Activated naive CD8-positive, alpha-beta T cell treated with anti-CD3 and anti-CD28 coated beads, Interleukin-2, amount 50 U/mL, for 16 hours (primary cell): ENCODE results near the gene SERPINA7.
"Not testable (repeated sequence)": the region's sequence is repeated elsewhere in the genome, so short reads cannot be mapped to it uniquely, and the experiment has no call there.

Experiments
- DNase-seq: peaks from one replicate; pipeline ENCODE4 v3.0.0-alpha.2; 2020; ENCODE audit warnings: low read depth, low spot score

Gene SERPINA7, protein sequence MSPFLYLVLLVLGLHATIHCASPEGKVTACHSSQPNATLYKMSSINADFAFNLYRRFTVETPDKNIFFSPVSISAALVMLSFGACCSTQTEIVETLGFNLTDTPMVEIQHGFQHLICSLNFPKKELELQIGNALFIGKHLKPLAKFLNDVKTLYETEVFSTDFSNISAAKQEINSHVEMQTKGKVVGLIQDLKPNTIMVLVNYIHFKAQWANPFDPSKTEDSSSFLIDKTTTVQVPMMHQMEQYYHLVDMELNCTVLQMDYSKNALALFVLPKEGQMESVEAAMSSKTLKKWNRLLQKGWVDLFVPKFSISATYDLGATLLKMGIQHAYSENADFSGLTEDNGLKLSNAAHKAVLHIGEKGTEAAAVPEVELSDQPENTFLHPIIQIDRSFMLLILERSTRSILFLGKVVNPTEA

DNA sequence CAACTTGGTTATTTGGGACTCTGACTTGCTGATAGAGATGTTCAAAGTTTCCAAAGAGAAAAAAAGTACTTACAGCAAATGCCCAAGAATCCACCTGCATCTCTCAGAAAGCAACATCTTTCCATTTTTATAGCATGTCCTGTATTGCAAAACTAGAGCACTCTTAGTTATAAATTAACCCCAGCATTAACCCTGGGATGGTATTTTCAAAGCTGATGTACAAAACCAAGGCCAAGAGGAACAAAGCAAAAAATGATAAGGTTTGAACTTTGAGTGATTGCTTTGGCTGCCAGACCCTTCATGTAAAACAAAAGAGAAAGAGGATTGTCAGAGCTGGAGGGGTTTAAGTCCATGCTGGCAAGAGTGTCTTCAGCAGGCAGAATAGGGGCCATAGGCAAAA lies at the start of gene SERPINA7:
SERPINA7 (minus strand) TSS at position 103 of the 400 bp plus-strand sequence. CDS start 1,669 bp downstream, outside the sequence.
- no peak for DNase-seq

DNA sequence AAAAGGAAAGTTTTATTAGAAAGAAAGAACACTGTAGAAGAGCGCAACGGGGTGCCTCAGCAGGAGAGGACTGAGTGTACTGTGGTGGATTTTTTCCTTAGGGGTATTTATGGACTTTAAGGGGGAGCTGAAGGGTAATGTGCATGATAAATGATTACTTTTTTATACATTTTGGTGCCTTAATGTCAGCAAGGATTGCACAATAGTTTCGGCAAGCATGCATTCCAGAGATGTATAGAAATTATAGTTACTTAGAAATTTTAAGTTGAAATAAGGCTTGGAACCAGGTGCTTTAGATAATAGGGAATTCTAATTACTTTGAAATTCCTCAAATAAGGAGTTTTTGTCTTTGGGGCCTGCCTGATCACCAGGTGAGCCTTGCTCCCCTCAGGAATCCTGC lies 30.5 kb upstream of the SERPINA7 start:
- DNase-seq: no peak

DNA sequence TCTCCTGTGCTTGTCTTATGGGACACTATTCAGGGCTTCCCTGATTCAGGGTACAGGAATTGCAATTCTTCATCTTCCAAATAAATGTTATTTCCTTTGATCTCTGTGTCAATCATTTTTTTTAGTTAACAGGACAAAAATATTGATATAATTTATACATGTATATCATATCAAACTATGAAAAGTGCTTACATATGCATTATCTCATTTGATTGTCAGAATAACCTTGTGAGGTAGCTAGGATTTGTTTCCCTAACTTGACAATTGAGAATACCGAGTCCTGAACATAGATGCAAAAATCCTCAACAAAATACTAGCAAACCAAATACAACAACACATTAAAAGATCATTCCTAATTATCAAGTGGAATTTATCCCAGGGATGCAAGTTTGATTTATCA lies 11.5 kb upstream of the SERPINA7 start:
- no peak for DNase-seq

DNA sequence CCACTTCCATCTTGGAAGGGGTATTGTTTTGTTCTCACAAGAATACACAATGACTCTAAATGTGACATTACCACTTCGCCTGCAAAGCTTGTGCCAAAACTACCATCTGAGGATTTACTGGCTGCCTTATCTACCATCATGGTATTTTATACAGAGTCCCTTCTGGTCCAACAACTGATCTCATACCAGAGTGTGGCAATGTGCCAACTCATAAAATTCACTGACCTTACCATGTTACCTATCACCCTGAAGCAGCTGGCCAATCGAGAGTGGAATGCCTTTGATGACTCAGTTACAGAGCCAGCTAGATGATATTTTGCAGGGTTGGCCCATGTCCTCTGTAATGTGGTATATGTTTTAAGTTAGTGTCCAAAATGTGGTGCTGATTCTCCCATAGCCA lies 3.8 kb upstream of the SERPINA7 start:
- DNase-seq: no peak

DNA sequence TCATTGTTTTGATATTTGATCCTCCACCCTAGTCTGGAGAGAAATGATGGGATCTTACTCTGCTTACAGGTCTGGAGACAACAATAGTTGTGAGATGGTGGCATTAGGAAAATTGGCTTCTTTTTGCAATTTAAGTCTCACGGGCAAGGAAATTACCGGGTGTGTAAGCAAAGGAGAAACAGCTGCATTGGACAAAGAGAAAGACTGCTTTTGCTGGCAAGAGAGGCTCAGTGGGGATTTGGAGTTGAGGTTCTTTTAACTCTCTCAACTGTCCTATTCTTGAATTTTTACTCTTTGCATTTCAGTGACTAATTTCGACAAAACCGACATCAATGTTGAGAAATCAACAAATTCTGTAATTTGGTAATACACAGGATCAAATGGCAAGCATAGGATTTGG lies 2.3 kb upstream of the SERPINA7 start:
- DNase-seq: no peak

DNA sequence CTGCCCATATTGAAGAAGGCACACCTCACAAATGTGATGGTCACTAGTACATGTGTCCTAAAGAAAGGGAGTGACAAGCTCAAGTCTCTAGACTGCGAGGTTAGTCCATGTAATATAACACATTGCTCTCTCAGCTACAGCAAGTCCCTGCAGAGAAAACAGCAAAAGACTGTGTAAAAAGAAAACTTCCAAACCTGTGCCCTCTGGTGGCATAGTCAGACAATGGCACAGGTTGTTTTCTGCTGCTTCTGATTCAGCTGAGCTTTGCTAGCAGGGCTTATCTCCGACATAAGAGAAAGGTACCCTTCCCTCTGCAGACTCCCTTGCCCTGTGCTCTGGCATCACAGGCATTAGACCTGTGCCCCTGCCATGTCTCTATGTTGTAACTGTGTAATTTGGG lies 1.4 kb upstream of the SERPINA7 start:
- no peak for DNase-seq

DNA sequence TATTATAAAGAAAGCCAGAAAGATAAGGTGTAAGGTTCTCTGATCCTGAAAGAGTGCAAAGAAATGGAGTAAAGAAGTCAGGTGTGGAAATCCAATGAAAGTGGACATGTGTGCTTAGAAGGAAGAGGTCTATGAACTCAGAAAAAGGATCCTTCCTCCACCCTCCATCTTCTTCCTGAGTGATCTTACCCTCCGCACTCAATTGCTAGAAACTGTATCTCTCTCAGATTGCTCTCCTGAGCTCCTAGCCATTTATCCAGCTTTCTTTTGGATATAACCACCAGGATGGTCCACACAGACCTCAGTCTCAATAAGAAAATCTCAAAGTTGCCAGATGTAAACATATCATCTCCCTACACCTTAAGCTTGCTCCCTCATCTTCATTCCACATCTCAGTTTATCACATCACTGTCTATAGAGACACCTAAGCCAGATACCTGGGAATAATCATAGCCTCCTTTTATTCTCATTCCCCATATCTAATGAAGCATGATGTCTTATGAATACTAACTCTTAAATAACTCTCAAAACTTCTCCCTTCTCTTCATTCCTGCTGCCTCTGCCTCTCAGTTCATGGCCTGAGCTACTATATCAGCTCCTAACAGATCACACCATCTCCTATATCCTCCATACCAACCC lies 573 bp downstream of the SERPINA7 start:
- DNase-seq: no peak

DNA sequence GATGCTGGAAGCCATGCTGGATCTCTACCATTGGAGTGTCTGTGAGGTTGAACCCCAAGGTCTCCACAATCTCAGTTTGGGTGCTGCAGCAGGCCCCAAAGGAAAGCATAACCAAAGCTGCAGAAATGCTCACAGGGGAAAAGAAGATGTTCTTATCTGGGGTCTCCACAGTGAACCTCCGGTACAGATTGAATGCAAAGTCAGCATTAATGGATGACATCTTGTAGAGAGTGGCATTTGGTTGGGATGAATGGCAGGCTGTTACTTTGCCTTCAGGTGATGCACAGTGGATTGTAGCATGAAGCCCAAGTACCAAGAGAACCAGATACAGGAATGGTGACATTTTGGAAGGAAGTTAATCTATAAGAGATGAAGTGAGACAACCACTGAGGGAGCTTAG lies 1.8 kb downstream of the SERPINA7 start:
- no peak for DNase-seq

DNA sequence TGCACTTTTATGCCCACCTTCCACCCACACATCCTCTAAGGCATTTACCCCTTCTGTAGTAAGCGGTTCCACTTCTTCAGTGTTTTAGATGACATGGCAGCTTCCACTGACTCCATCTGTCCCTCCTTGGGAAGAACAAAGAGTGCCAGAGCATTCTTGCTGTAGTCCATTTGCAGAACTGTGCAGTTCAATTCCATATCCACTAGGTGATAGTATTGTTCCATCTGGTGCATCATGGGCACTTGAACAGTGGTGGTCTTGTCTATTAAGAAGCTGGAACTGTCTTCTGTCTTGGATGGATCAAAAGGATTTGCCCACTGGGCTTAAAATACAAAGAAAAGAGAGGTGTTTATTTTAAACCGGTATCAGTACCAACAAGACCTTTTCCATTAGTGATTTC lies 3.5 kb downstream of the SERPINA7 start:
- DNase-seq: no peak

DNA sequence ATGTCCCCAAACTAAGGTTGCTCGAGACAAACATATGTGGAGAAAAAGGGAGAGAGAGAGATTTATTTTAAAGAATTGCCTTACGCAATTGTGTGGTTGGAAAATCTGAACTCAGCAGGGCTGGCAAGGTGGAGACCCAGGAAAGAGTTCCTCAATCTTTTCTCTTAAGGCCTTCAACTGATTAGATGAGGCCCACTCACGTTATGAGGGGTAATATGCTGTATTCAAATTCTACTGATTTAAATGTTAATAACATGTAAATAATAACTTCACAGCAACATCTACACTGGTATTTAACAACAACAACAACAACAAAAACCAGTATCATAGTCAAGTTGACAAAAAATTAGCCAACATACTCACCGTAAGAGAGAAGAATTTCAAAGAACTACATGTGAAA lies 14.6 kb downstream of the SERPINA7 start:
- no peak for DNase-seq

DNA sequence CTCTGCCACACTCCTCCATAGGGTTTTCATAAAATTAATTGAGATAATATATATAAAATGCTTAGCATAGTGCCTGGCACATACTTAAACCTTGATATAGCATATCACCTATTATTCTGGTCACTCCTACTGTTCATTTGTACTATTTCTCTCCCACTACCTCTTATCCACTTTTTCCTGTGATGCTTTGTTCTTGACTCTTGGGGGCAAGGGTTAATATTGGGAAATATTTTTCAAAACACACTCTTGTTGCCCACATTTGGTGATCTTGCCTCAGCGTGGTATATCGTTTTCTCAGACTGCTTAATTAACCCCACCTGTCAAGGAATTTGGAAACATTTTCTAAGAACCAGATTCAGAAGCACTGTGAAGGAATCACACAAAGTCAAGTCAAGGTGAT lies 16.3 kb downstream of the SERPINA7 start:
- DNase-seq: no peak

DNA sequence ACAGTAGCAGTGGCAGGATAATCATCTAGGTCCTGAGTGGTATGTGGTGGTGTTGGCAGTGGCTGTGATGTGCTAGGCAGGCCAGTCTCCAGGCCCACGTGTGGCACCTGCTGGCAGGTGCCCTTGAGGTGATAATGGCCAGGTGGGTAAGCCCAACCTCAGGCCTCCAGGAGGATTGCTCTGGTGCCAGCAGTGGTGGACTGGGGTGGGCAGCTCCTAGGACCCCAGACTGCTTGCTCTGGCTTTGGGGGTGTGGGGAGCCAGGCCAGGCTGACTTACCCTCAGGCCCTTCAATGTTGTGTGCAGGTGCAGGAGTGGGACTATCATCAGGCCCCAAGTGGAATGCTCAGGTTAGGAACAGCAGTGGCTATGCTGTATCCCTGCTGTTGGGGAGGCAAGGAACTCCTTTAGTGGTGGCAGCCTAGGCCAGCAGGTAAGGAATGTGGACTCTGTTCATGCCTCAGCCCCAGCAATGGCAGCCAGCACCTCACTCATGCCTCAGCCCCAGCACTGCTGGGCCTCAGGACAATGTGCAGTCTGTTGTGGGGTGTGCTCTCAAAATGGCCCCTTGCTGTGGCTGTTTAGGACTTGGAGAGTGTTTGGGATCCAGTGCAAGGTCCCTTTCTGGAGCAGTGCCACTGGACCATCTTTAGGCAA lies 24.3 kb downstream of the SERPINA7 start:
- no peak for DNase-seq

DNA sequence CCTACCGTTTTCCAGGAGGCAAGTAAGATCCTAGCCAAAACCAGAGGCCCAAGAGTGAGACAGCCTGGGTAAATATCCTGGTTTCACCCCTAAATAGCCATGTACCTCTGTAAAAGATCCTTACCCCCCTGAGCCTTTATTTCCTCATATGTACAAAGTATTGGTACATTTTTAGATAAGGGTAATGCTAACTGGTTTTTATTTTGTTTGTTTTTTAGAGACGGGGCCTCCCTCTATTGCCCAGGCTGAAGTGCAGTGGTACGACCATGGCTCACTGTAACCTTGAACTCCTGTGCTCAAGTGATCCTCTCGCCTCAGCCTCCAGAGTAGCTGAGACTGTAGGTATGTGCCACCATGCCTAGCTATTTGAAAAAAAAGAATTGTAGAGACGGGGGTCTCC lies 29.4 kb downstream of the SERPINA7 start:
- DNase-seq: no peak

DNA sequence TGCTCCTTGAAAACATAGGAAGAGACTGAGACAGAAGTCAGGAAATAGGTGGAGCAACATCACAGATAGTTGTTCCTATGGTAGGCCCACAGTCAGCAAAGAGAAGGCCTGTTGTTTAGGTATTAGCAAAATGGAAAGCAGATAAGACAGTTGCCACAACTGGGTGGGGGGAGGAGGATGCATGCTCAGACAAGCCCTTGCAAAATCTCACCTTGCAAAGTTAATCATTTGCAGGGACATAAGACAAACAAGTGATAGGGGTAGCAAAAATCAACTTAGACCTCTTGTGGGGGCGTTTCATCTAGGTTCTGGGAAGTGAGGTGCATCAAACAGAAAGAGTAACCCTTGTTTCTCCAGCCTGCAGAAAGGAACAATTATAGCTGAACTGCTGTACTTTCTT lies 30.7 kb downstream of the SERPINA7 start:
- DNase-seq: no peak

DNA sequence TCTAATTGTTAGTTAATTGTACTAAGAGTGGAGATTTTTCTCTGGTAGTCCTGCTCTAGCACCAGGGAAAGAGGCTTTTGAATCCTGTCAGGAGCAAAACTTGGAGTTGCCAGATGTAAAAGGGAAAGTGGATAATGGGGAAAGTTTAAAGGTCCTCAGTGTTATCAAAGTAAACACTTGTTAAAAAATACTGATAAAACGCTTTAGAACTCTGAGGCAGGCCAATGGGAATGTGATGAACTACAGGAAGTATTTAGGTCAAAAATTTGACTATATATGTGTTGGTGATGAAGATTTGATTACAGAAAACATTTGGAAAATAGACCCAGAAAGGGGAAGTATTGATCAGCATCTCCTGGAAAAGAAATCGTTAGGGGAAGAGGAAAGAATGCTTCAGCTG lies 32.8 kb downstream of the SERPINA7 start:
- DNase-seq: no peak

DNA sequence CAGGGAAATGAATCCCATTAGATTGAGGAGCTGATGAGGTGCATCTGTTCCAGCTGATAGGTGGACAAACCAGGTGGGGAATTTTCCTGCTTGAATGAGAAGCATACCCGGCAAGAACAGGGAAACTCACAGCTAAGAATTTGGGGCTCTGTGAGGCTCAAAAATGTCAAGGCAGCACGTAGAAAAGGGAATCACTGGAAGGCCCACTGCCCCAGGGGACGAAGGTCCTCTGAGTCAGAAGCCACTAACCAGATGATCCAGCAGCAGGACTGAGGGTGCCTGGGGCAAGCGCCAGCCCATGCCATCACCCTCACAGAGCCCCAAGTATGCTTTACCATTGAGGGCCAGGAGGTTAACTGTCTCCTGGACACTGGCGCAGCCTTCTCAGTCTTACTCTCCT lies 37.9 kb downstream of the SERPINA7 start:
- not testable (repeated sequence) for DNase-seq

DNA sequence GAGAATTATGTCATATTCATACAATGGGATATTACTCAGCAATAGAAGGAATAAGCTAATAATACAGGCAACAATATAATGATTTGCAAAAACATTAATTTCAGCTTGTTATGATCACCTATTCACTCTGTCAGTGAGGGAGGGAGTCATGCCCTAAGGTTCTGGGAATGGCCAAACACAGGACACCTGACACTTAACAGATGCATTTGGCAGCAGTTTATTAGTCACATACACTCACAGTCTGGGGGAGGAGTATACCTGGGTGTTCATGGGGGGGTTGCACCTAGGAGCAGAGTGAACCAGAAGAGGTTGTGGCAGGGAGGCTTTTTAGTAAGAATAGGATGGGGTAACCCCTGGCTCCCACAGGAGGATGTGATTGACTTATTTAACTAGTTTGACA lies 38.3 kb downstream of the SERPINA7 start:
- DNase-seq: no peak

DNA sequence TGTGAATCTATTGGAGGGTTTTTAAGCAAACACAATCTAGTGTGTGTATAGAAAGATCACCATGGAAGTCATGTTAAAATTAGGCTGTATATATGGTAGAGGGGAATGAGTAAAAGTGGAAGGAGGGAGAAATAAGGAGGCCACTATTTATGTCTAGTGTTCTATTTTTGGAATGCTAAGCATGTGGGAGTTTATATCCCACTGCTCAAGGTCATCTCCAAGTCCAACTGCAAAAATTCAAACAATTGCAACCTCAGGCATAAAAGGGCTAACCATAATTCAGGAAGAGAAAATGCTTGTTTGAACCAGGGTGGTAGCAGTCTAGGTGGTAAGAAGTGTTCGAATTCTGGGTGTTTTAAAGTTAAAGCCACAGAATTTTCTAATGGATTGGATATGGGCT lies 39.2 kb downstream of the SERPINA7 start:
- no peak for DNase-seq

DNA sequence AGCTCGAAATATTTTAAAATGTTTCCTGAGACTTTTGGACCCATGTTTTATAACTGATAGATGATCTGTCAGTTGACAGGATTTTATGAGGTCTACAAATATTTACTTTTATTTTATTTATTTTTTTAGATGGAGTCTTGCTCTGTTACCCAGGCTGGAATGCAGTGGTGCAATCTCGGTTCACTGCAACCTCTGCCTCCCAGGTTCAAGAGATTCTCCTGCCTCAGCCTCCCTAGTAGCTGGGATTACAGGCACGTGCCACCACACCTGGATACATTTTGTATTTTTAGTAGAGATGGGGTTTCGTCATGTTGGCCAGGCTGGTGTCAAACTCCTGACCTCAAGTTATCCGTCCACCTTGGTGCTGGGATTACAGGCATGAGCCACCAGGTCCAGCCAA lies 50.0 kb downstream of the SERPINA7 start:
- not testable (repeated sequence) for DNase-seq
